NCI-H774 (cell line): Measurements from ENCODE around the gene SLC12A7.

Source experiments
- DNase-seq: peaks from one replicate; lab custom pipeline; 2025; lab: John Stamatoyannopoulos, UW

The SLC12A7 gene

GRCh38 chr5:1077491-1078020, 34.3 kb downstream of the SLC12A7 start:
- DNase-seq: no peak

DNA sequence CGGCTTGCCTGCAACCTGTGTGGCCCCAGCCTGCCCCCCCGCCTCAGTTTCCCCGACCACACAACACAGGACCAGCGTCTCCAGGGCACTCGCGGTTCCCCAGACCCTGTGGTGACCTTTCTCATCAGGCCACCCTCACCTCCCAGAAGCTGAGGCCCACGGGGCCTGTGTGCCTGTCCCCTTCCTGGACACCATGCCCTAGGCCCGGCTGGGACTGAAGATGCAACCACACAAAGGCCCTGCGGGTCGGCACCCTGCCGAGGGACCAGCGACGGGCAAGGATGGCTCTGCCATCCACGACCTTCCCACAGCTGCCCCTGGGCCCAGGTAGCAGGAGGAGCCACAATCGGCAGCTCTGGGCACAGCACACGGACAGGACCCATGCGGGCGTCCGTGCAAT, 34.8 kb downstream of the SLC12A7 start:
- DNase-seq: no peak

DNA sequence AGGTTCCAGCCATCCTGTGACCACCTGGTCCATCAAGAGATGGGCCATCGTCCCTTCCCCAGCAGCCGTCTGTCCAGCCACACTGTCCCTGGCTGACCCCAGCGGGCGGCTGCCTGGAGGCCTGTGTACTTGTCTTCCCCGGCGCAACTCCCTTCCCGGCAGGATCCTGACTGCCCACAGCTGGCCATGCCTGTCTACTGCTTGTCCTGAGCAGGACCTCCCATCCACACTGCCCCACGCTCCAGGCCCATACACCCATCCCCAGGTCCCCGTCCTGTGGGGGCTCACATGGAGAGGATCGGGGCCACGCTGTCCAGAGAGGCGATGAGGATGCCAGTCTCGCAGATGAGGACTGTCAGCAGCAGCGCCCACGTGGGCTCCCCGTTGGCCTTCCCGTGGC, 35.5 kb downstream of the SLC12A7 start:
- no peak for DNase-seq

DNA sequence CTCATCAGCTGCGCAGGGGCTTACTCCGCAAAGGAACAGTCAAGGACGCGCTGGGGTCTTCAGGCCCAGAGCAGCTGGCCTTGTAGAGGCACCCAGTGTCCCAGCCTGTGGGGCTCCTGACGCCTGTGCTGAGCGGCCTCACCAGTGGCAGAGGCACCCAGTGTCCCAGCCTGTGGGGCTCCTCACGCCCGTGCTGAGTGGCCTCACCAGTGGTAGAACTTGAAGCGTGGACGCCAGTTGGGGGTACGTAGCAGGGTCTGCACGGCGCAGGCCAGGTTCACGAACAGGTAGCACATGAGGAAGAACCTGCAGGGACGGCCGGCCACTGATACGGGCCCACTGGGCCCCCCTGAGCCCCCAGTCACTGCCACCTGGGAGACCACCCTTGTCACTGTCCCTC, 35.9 kb downstream of the SLC12A7 start:
- no peak for DNase-seq

GRCh38 chr5:1075555-1075881, 36.3 kb downstream of the SLC12A7 start:
- no peak for DNase-seq

DNA sequence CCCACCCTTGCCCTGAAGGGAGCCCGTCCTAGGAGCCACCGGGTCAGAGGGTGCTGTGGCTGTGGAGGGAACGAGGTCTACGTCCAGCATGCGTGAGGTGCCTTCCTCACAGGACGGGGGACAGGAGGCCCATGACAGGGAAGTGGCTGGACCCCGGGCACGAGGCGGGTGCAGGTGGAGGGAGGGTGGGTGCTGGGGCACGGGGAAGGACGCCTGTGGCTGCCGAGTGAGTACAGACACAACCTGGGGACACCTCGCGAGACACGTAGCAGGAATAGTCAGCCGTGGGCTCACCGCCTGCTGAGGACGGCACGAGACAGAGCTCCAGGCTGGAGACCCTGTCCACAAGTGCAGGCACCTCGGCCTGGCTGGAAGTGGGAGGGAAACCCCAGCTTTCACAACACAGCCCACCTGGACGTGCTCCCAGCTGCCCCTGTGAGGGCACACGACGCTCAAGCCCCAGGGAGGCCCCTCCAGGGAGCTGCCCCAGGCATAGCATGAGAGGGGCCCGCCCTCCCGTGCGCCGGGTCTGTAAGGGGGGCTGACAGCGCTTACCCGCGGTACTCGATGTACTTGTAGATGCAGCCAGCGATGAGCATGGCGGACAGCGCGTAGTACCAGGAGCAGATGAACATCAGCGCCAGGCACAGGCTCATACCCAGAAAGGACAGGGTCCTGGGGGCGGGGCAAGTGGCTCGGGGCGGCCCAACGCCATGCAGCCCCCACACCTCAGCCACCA, 36.9 kb downstream of the SLC12A7 start:
- DNase-seq: no peak

GRCh38 chr5:1074226-1074625, 37.6 kb downstream of the SLC12A7 start:
- no peak for DNase-seq

DNA sequence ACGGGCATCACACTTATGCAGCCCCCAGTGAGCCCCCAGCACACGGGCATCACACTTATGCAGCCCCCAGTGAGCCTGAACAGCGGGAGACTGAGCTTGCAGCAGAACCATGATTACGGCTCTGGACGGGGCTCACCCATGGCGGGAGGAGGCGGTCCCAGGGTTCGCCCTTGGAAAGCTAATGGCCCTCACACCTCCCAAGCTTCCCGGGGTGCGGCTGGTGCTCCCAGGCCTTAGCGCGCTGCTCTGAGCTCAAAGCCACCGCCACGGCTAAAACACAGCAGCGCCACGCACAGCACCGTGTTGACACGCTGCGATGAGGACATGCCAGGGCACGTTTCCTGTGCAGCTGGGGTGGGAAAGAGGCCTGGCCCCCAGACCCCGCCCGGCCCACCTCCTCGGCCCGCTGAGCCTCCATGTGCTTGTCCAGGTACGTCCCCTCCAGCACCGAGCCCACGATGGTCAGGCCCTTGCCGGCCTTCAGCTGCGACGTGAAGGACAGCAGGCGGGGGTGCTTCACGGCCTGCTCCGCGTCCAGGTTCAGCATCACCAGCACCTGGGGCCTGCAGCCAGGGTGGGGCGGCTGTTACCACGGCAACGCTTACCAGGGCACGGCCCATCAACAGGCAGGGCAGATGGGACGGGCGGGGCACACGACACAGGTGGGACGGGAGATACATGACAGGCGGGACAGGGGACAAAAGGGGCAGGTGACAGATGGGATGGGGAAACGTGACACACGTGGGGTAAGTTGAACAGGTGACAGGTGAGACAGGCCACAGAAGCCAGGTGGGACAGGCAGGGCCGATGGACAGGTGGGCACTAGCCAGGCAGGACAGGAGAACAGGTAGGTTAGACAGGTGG, 38.4 kb downstream of the SLC12A7 start:
- peak; percentile 80 for DNase-seq

GRCh38 chr5:1069720-1070088, 42.2 kb downstream of the SLC12A7 start:
- DNase-seq: no peak

DNA sequence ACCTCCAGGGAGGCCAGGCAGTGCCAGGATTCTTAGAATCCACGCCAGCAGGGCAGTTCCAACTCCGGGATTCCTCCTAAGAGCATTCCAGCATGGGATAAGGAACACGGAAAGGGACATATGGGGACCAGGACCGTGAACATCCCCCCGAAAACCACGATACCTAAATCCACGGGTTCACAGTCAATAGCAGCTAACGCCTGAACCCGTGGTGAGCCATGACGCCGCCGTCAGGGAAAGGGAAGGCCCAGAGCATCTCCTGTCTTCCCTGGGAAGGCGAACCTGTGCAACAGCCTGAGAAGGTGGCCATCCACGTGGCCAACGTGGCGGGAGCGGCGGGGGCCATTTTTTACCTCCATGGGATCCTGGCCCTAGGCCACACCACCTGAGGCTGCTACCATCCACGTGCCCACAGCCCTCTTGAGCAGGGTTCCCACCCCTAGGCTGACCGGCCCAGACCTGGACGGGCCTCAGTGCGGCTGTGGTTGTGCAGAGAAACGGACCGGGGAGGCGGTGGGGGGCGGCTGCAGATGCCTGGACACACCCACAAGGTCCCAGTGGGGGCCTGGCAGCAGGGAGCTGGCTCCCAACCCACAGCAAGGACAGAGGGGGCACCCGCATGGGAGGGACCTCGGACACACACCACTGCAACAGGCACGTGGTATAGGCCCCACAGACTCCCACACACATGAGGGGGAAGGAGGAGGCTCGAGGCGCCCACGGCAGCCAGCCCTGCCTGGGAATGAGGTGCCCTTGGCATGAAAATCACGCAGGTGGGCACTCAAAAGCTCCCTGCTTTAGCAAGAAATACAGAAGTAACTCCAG, 42.8 kb downstream of the SLC12A7 start:
- DNase-seq: no peak

- DNase-seq: no peak
Observed at GRCh38 chr5:1068204-1068894, 43.5 kb downstream of the SLC12A7 start.

GRCh38 chr5:1067141-1068121, 44.4 kb downstream of the SLC12A7 start:
- no peak for DNase-seq

- DNase-seq: no peak
Observed at GRCh38 chr5:1066676-1067075, 45.2 kb downstream of the SLC12A7 start.

GRCh38 chr5:1065891-1066650, 45.8 kb downstream of the SLC12A7 start:
- DNase-seq: no peak

DNA sequence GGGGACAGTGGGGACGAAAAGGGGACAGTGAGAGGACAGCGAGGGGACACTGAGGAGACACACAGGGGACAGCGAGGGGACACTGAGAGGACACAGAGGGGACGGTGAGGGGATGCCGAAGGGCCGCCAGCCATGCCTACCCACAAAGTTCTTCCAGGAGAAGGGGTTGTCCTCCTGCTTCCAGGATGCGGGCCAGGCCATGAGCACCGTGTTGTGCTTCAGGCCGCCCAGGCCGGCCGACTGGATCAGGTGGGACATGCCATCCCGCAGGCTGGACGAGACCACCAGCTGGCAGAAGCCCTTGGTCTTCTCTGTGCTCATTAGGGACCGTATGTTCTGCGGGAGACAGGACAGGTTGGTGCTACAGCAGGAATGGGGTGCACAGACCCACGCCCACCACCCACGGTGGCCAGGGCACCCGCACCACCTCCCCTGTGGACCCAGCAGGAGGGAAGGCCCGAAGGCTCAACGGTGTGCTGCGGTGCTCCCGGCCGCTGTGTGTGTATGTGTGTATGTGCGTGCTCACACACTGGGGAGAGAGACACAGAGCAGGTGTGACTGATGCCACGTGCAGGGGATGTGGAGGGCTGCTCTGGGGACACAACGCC, 46.6 kb downstream of the SLC12A7 start:
- DNase-seq: no peak

- no peak for DNase-seq
Observed at GRCh38 chr5:1064383-1065142, 47.3 kb downstream of the SLC12A7 start.

DNA sequence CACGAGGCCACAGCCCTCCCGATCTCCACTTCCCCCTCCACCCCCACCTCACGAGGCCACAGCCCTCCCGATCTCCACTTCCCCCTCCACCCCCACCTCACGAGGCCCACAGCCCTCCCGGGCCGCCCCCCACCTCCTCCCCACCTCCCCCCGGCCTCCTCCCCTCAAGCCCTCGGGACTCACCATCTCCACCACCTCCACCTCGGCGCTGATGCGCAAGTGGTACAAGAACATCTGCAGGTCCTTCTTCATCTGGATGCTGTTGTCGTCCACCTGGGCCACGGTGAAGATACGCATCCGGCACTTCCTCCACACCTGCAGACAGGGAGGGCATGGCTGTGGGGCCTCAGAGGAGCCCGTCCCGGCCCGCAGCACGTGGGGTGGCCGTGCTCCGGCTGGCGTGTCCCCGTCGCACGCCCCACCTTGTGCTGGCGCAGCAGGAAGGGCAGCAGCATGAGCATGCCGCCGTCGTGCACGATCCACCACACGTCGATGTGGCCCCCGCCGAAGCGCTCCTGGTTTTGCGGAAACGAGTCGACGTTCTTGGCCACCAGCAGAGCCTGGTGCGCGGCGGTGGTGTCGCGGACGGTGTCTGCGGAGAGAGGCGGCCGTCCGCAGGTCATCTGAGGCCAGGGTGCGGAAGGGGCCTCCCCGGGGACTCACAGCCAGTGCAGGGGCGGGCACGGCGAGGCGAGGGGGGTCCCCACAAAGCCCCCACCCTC, 48.0 kb downstream of the SLC12A7 start:
- DNase-seq: no peak
